Measurements from ENCODE around the gene NUDT9.
"Not testable (repeated sequence)": the region's sequence is repeated elsewhere in the genome, so short reads cannot be mapped to it uniquely, and the experiment has no call there.

NUDT9 gene

GRCh38 chr4:87489678-87490077 is 67.3 kb downstream of the NUDT9 start:
- in situ Hi-C loops (cut with MboI; ENCODE audit: low sequenced_read_pairs, unreplicated experiment) = no loop called here
- no peak for DNase-seq (ENCODE audit: low spot score)
- TF ChIP-seq CTCF (IDR thresholded peaks at IDR 0.05; ENCODE audit: borderline replicate concordance, control extremely low read depth, extremely low read depth, insufficient read depth, missing control alignments) = no peak

GRCh38 chr4:87490664-87491369 is 68.4 kb downstream of the NUDT9 start:
- no peak for TF ChIP-seq CTCF (IDR thresholded peaks at IDR 0.05; ENCODE audit: borderline replicate concordance, control extremely low read depth, extremely low read depth, insufficient read depth, missing control alignments)
- in situ Hi-C loops (cut with MboI; ENCODE audit: low sequenced_read_pairs, unreplicated experiment) = no loop called here
- no peak for DNase-seq (ENCODE audit: low spot score)

GRCh38 chr4:87491436-87491835 is 69.1 kb downstream of the NUDT9 start:
- TF ChIP-seq CTCF (IDR thresholded peaks at IDR 0.05; ENCODE audit: borderline replicate concordance, control extremely low read depth, extremely low read depth, insufficient read depth, missing control alignments) = no peak
- no peak for DNase-seq (ENCODE audit: low spot score)
- in situ Hi-C loops (cut with MboI; ENCODE audit: low sequenced_read_pairs, unreplicated experiment) = no loop called here

- DNase-seq (ENCODE audit: low spot score); in situ Hi-C loops (cut with MboI; ENCODE audit: low sequenced_read_pairs, unreplicated experiment): not testable (repeated sequence)
Measured at GRCh38 chr4:87491851-87492250, 69.5 kb downstream of the NUDT9 start.

DNA sequence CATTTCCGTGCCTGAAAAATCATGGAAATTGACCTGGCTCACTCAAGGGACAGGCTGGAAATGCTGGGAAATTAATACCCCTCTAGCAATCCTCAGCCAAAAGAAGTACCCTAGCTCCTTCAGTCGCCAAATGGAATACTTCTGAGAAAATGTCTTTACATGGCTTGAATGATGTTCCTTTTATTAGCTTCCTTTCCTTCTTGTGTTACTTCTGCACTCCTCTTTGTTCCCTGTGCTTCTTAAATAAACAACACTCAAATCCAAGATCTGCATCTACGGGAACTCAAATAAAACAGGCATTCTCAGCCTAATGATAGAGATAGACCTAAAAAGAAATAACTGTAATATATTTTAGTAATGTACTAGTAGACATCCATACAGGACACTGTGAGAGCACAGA is 70.7 kb downstream of the NUDT9 start:
- DNase-seq (ENCODE audit: low spot score) = no peak
- in situ Hi-C loops (cut with MboI; ENCODE audit: low sequenced_read_pairs, unreplicated experiment) = no loop called here
- TF ChIP-seq CTCF (IDR thresholded peaks at IDR 0.05; ENCODE audit: borderline replicate concordance, control extremely low read depth, extremely low read depth, insufficient read depth, missing control alignments) = no peak

DNA sequence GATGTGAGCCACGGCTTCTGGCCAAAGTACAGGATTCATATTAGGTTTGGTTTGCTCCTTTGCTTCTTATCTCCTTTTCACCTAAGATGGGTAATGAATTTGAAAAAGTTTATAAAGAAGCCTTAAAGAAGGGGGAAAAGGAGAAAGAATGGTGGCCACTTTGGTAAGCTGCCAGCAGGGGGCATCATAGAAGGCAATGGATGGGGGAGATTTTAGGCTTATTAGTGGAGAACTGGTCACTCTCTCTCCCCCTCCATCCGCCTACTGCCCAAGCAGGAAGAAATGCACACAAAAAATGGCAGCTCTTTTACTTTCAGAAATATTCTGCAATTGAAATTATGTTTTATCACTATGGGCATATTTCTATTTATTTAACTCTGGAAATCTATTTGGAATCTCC is 74.8 kb downstream of the NUDT9 start:
- no peak for DNase-seq (ENCODE audit: low spot score)
- peak; percentile 16 for TF ChIP-seq CTCF (IDR thresholded peaks at IDR 0.05; ENCODE audit: borderline replicate concordance, control extremely low read depth, extremely low read depth, insufficient read depth, missing control alignments)
- in situ Hi-C loops (cut with MboI; ENCODE audit: low sequenced_read_pairs, unreplicated experiment) = no loop called here

DNA sequence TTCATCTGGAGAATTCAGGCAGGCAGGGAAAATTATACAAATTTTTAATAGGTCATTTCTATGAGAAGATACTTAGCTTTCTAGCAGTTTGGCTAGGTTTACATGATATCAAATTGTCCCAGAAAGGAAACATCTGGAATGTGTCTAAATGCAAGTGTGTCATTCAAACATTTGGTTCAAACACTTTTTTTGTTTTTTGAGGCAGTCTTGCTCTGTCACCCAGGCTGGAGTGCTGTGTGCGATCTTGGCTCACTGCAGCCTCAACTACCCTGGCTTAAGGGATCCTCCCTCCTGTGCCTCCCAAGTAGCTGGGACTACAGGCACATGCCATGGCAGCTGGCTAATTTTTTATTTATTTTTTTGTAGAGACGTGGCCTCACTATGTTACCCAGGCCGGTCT is 75.2 kb downstream of the NUDT9 start:
- DNase-seq (ENCODE audit: low spot score) = no peak
- TF ChIP-seq CTCF (IDR thresholded peaks at IDR 0.05; ENCODE audit: borderline replicate concordance, control extremely low read depth, extremely low read depth, insufficient read depth, missing control alignments) = no peak
- in situ Hi-C loops (cut with MboI; ENCODE audit: low sequenced_read_pairs, unreplicated experiment) = no loop called here

Data from GM13976 (cell line).